ENCODE data around the gene ZNF142.

ZNF142 gene

GRCh38 chr2:218631837-218632236 lies 27.6 kb downstream of the ZNF142 start:
- Histone ChIP-seq H3K27ac (ENCODE audit: extremely low read depth, low read depth, low read length) (no peak overlapping the region), H3K4me1 (ENCODE audit: control insufficient read depth, insufficient read depth, low read length) (no peaks in the 10 kb centered on the region), H3K36me3 (ENCODE audit: control insufficient read depth in 2 of 2, insufficient read depth in 1 of 2, low read length in 2 of 2) (peaks cover 16 to 37% of the 10 kb centered on the region in 2 experiments), H3K9me3 (ENCODE audit: control insufficient read depth, insufficient read depth, low read depth, low read length) (no peaks in the 10 kb centered on the region), H3K4me3 (ENCODE audit: low read depth, low read length) (no peak overlapping the region)
- CTCF ChIA-PET: interaction anchor here (0.6 to 1.2 kb wide), 3 partner anchors 55 to 347 kb away, joined by 3 to 6 read pairs (median 4); no protein-coding TSS in a partner anchor
- no peak for TF ChIP-seq ZNF521 (tag by site-specific recombination; IDR thresholded peaks at IDR 0.05)
- no peak for TF ChIP-seq ZNF202 (tag by site-specific recombination; IDR thresholded peaks at IDR 0.05; ENCODE audit: borderline replicate concordance)
- TF ChIP-seq YY1 (tag by site-specific recombination; IDR thresholded peaks at IDR 0.05): no peak
- TF ChIP-seq IKZF3 (tag by site-specific recombination; IDR thresholded peaks at IDR 0.05): no peak
- TF ChIP-seq SCRT2 (tag by site-specific recombination; IDR thresholded peaks at IDR 0.05): no peak
- no peak for TF ChIP-seq ZNF510 (tag by site-specific recombination; IDR thresholded peaks at IDR 0.05; ENCODE audit: insufficient replicate concordance)
- no peak for TF ChIP-seq PRDM4 (tag by site-specific recombination; IDR thresholded peaks at IDR 0.05)
- no peak for TF ChIP-seq HIC1 (tag by site-specific recombination; IDR thresholded peaks at IDR 0.05)
- TF ChIP-seq GLIS2 (tag by site-specific recombination; IDR thresholded peaks at IDR 0.05): no peak
- TF ChIP-seq ZBTB44 (tag by site-specific recombination; IDR thresholded peaks at IDR 0.05): no peak
- TF ChIP-seq ZNF350 (tag by site-specific recombination; IDR thresholded peaks at IDR 0.05): no peak
- POLR2A ChIA-PET: interaction anchor here (1.1 to 1.4 kb wide), 3 partner anchors 11 to 102 kb away, joined by 3 to 4 read pairs (median 3); partner anchors contain the start of genes BCS1L and ZNF142

- Histone ChIP-seq H3K4me3 (ENCODE audit: low read depth, low read length) (no peak overlapping the region), H3K36me3 (ENCODE audit: control insufficient read depth in 2 of 2, insufficient read depth in 1 of 2, low read length in 2 of 2) (no peaks in the 10 kb centered on the region), H3K27ac (ENCODE audit: extremely low read depth, low read depth, low read length) (no peak overlapping the region), H3K9me3 (ENCODE audit: control insufficient read depth, insufficient read depth, low read depth, low read length) (no peaks in the 10 kb centered on the region), H3K4me1 (ENCODE audit: control insufficient read depth, insufficient read depth, low read length) (no peaks in the 10 kb centered on the region)
- CTCF ChIA-PET: interaction anchor here (0.6 to 1.9 kb wide), 5 partner anchors 9 to 882 kb away, joined by 3 to 5 read pairs (median 3); no protein-coding TSS in a partner anchor
- POLR2A ChIA-PET: no interaction called here
- TF ChIP-seq ZNF211 (tag by site-specific recombination; IDR thresholded peaks at IDR 0.05; ENCODE audit: low read depth): no peak
- no peak for TF ChIP-seq ELK4 (IDR thresholded peaks at IDR 0.05; ENCODE audit: borderline replicate concordance, low read depth, low read length)
Measured at GRCh38 chr2:218627939-218628338, 31.5 kb downstream of the ZNF142 start.

GRCh38 chr2:218626369-218626768 lies 33.1 kb downstream of the ZNF142 start:
- no peaks in the 10 kb centered on the region for H3K9me3 ChIP-seq (ENCODE audit: control insufficient read depth, insufficient read depth, low read depth, low read length)
- ChIA-PET CTCF (interaction anchor here (0.6 kb wide), 1 partner anchor 49 kb away, joined by 3 read pairs; no protein-coding TSS in a partner anchor), POLR2A (no interaction called here)
- no peaks in the 10 kb centered on the region for H3K4me1 ChIP-seq (ENCODE audit: control insufficient read depth, insufficient read depth, low read length)
- no peaks in the 10 kb centered on the region for H3K36me3 ChIP-seq (ENCODE audit: control insufficient read depth in 2 of 2, insufficient read depth in 1 of 2, low read length in 2 of 2)
- TF ChIP-seq ZBTB20 (tag by site-specific recombination; IDR thresholded peaks at IDR 0.05) (no peak), ZNF670 (tag by site-specific recombination; IDR thresholded peaks at IDR 0.05; ENCODE audit: low read depth) (no peak), ZBTB17 (tag by site-specific recombination; IDR thresholded peaks at IDR 0.05) (no peak), PRDM10 (tag by site-specific recombination; IDR thresholded peaks at IDR 0.05) (no peak), ZFP41 (tag by site-specific recombination; IDR thresholded peaks at IDR 0.05; ENCODE audit: borderline replicate concordance) (no peak), ZNF707 (tag by site-specific recombination; IDR thresholded peaks at IDR 0.05) (no peak)
- no peak overlapping the region for H3K4me3 ChIP-seq (ENCODE audit: low read depth, low read length)
- H3K27ac ChIP-seq (ENCODE audit: extremely low read depth, low read depth, low read length): no peak overlapping the region
